Measurements from ENCODE around the gene CACNB1. TPM values are rescaled to one million over a fixed set of nuclear protein-coding genes. Genes with fewer than 3 reads are reported as not detected.

Gene CACNB1
- total RNA-seq, 1 experiment from 2014 or later, result 4.3 TPM

DNA sequence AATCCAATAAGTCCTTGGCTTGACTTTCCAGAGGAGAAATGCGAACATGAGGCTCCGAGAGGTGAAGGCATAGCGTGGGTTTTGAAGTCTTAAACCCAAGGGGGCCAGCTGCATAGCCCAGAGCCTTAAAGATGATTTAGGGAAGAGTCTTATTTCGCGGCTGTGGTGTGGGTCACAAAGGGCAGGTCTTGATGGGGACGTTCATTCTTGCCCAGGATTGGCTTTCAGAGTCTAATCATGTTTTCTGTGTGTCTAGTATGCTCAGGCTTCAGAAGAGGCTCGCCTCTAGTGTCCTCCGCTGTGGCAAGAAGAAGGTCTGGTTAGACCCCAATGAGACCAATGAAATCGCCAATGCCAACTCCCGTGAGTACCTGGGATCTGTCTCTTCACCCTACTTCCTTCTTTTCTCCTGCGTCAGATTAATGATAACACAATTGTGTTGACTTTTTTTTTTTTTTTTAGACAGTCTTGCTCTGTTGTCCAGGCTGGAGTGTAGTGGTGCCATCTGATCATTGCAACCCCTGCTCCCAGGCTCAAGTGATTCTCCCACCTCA lies 3.6 kb upstream of the CACNB1 start:
- Histone ChIP-seq H4K20me1 (ENCODE audit: low read length) (peaks cover 23% of the 10 kb centered on the region), H3K36me3 (ENCODE audit: low read depth, low read length) (peaks cover 29% of the 10 kb centered on the region), H3K4me1 (ENCODE audit: insufficient read depth, low read length) (peaks cover 24% of the 10 kb centered on the region; the same call in 1 of the 2 replicates), H3F3A (ENCODE audit: low read length, unreplicated experiment) (no peaks in the 10 kb centered on the region), H2AFZ (ENCODE audit: low read length) (no peak overlapping the region), H3K9me2 (replicated peaks; ENCODE audit: low read length) (no peaks in the 10 kb centered on the region), H3K4me3 (ENCODE audit: low read length) (peak overlapping the region; percentile 93), H3K9ac (ENCODE audit: low read length) (peak overlapping the region; percentile 99), H3K4me2 (ENCODE audit: low read length) (peak overlapping the region; percentile 88), H3K27me3 (ENCODE audit: low read length) (no peaks in the 10 kb centered on the region), H3K9me3 (ENCODE audit: low read length) (no peaks in the 10 kb centered on the region), H3K79me2 (ENCODE audit: low read length) (peaks cover 35% of the 10 kb centered on the region), H3K27ac (ENCODE audit: low read length) (peak overlapping the region; percentile 94)
- no TSS peak for BruUV-seq (replicated peaks)
- POLR2A ChIA-PET (ENCODE audit: unreplicated experiment), result interaction anchor here (0.6 kb wide), 1 partner anchor 213 kb away, joined by 5 read pairs; no protein-coding TSS in a partner anchor
- CTCF ChIA-PET, result no interaction called here
- ATAC-seq (no peak), DNase-seq (no peak)
- TF ChIP-seq EZH2phosphoT487 (IDR thresholded peaks at IDR 0.05; ENCODE audit: borderline replicate concordance, low read length), result no peak
- no peak for TF ChIP-seq EZH2 (IDR thresholded peaks at IDR 0.05; ENCODE audit: low read length, unreplicated experiment)
- TF ChIP-seq, protein P1, sequence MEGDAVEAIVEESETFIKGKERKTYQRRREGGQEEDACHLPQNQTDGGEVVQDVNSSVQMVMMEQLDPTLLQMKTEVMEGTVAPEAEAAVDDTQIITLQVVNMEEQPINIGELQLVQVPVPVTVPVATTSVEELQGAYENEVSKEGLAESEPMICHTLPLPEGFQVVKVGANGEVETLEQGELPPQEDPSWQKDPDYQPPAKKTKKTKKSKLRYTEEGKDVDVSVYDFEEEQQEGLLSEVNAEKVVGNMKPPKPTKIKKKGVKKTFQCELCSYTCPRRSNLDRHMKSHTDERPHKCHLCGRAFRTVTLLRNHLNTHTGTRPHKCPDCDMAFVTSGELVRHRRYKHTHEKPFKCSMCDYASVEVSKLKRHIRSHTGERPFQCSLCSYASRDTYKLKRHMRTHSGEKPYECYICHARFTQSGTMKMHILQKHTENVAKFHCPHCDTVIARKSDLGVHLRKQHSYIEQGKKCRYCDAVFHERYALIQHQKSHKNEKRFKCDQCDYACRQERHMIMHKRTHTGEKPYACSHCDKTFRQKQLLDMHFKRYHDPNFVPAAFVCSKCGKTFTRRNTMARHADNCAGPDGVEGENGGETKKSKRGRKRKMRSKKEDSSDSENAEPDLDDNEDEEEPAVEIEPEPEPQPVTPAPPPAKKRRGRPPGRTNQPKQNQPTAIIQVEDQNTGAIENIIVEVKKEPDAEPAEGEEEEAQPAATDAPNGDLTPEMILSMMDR (conservative IDR thresholded peaks at IDR 0.05; ENCODE audit: low read depth, low read length), result no peak
- intact Hi-C loops (cut with micrococcal nuclease), result no loop called here

DNA sequence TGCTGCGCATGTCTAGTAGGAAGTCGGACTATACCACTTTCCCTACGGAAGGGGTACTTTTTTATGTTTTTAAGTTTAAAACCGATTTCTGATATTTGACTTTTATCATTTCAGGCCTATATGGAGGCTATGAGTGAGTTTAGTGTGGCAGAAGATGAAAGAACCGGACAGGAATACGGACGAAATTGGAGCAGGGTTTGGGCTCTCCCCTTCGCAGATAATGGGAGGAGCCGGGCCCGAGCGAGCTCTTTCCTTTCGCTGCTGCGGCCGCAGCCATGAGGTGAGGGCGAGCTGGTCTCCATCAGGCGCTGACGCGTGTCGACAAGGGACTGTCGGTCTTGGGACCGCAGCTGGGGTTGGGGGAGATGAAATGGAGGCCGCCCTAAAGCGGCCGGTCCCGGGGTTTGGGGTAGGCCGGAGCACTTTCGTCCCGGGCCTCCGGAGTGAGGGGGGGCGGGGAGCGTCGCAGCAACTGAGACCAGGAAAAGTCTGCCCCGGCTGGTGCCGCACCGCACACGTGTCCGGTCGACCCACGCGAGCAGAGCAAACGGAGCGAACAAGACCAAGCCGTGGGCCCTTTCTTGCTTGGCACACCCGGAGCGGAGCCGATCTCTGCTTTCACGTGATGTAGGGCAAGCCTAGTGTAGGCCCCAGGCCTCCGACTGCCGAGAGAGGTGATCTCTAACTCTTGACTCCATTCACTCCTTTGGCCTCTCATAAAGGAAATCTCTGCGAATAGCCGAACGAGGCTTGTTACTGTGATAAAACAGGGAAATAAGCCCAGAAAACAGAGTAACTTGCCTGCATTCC lies 2.8 kb upstream of the CACNB1 start, which contains the start of gene RPL19:
RPL19 (plus strand) TSS at position 214 of the 810 bp plus-strand sequence; CDS start at position 276, 62 bp downstream.
- ATAC-seq, result peak; percentile 40
- Histone ChIP-seq H3F3A (ENCODE audit: low read length, unreplicated experiment) (no peaks in the 10 kb centered on the region), H3K9me2 (replicated peaks; ENCODE audit: low read length) (no peaks in the 10 kb centered on the region), H3K36me3 (ENCODE audit: low read depth, low read length) (peaks cover 29% of the 10 kb centered on the region), H3K27me3 (ENCODE audit: low read length) (no peaks in the 10 kb centered on the region), H3K4me2 (ENCODE audit: low read length) (peak within 1 kb of the TSS; percentile 88), H2AFZ (ENCODE audit: low read length) (peak within 1 kb of the TSS; percentile 100), H3K4me3 (ENCODE audit: low read length) (peak within 1 kb of the TSS; percentile 93), H3K4me1 (ENCODE audit: insufficient read depth, low read length) (peaks cover 24% of the 10 kb centered on the region; the same call in 1 of the 2 replicates), H3K9me3 (ENCODE audit: low read length) (no peaks in the 10 kb centered on the region), H3K27ac (ENCODE audit: low read length) (peak within 1 kb of the TSS; percentile 94), H3K9ac (ENCODE audit: low read length) (peak within 1 kb of the TSS; percentile 99), H3K79me2 (ENCODE audit: low read length) (peaks cover 42% of the 10 kb centered on the region), H4K20me1 (ENCODE audit: low read length) (peaks cover 23% of the 10 kb centered on the region)
- ChIA-PET POLR2A (ENCODE audit: unreplicated experiment) (interaction anchor here (0.6 to 1.2 kb wide), 4 partner anchors 21 to 729 kb away, joined by 3 to 17 read pairs (median 4); partner anchors contain the start of gene CDK12), CTCF (interaction anchor here (1.4 kb wide), 1 partner anchor 36 kb away, joined by 4 read pairs; no protein-coding TSS in a partner anchor)
- TF ChIP-seq, protein P1 (conservative IDR thresholded peaks at IDR 0.05; ENCODE audit: low read depth, low read length), result no peak
- TF ChIP-seq EZH2phosphoT487 (IDR thresholded peaks at IDR 0.05; ENCODE audit: borderline replicate concordance, low read length), result no peak
- no peak for TF ChIP-seq EZH2 (IDR thresholded peaks at IDR 0.05; ENCODE audit: low read length, unreplicated experiment)
- intact Hi-C loops (cut with micrococcal nuclease), result no loop called here
- DNase-seq, result no peak
- BruUV-seq (replicated peaks), result no TSS peak

Measured in PC-3 (cell line).